HepG2 (cell line): Measurements from ENCODE around the gene MIEF1. TPM values are rescaled to one million over a fixed set of nuclear protein-coding genes. Genes with fewer than 3 reads are reported as not detected.

Experiments
- CENPX ChIP-seq: sonication (generic); formaldehyde crosslinking; IDR thresholded peaks from 2 replicates; pipeline ENCODE4 v1.9.0; 2021; ENCODE audit warnings: mild to moderate bottlenecking, missing genetic modification reagents, moderate library complexity
- HDAC6 ChIP-seq: fragments of 200-600 bp; sonication (generic); IDR thresholded peaks from 2 replicates; pipeline ENCODE4 v1.7.0; 2017; ENCODE audit warnings: mild to moderate bottlenecking, antibody characterized with exemption, low read length, low read depth
- HNF4G ChIP-seq, 2 experiments: sonication (generic) in 1 of 2; formaldehyde crosslinking in 1 of 2; IDR thresholded peaks; 2 replicates each; pipeline versions ENCODE4 v1.4.0 to v1.6.1; 2011 to 2020; ENCODE audit warnings: borderline replicate concordance in 2 of 2, low read depth in 2 of 2, mild to moderate bottlenecking in 2 of 2, low read length in 1 of 2, missing genetic modification reagents in 1 of 2, moderate library complexity in 1 of 2
- KDM6A ChIP-seq: IDR thresholded peaks from 2 replicates; pipeline ENCODE4 v1.6.1; 2016; ENCODE audit warnings: low read depth
- NAIF1 ChIP-seq: sonication (generic); formaldehyde crosslinking; IDR thresholded peaks from 2 replicates; pipeline ENCODE4 v1.5.0; 2020; ENCODE audit warnings: mild to moderate bottlenecking, missing genetic modification reagents, borderline replicate concordance
- NFRKB ChIP-seq: fragments of 450-650 bp; IDR thresholded peaks from 2 replicates; pipeline ENCODE4 v1.6.1; 2017
- NR2F1 ChIP-seq, 2 experiments: fragments of 450-650 bp in 1 of 2; formaldehyde crosslinking in 1 of 2; IDR thresholded peaks; 2 replicates each; pipeline versions ENCODE4 v1.5.0 to v1.6.1; 2016 to 2020; ENCODE audit warnings: mild to moderate bottlenecking in 1 of 2, missing compliant biosample characterization in 1 of 2, missing genetic modification reagents in 1 of 2, moderate library complexity in 1 of 2
- RFX3 ChIP-seq: IDR thresholded peaks from 2 replicates; pipeline ENCODE4 v1.6.1; 2016; ENCODE audit warnings: missing biosample characterization, missing genetic modification reagents
- SAP130 ChIP-seq: IDR thresholded peaks from 2 replicates; pipeline ENCODE4 v1.6.1; 2016; ENCODE audit warnings: low read depth
- SP2 ChIP-seq: sonication (generic); formaldehyde crosslinking; IDR thresholded peaks from 2 replicates; pipeline ENCODE4 v1.5.1; 2020; ENCODE audit warnings: mild to moderate bottlenecking, missing genetic modification reagents
- TCF7L2 ChIP-seq: IDR thresholded peaks from 2 replicates; pipeline ENCODE4 v1.6.1; 2011; ENCODE audit warnings: mild to moderate bottlenecking, low read depth, low read length, moderate library complexity
- TGIF2 ChIP-seq: IDR thresholded peaks from 2 replicates; pipeline ENCODE4 v1.6.1; 2016; ENCODE audit warnings: control low read depth, missing compliant biosample characterization
- THRA ChIP-seq: sonication (generic); formaldehyde crosslinking; IDR thresholded peaks from 2 replicates; pipeline ENCODE4 v1.4.0; 2020; ENCODE audit warnings: missing genetic modification reagents, borderline replicate concordance
- USF2 ChIP-seq, 2 experiments: sonication (generic) in 1 of 2; formaldehyde crosslinking in 1 of 2; IDR thresholded peaks; 2 replicates each; pipeline versions ENCODE4 v1.5.1 to v1.6.1; 2011 to 2020; ENCODE audit warnings: borderline replicate concordance in 1 of 2, low read depth in 1 of 2, low read length in 1 of 2, mild to moderate bottlenecking in 1 of 2, missing genetic modification reagents in 1 of 2, moderate library complexity in 1 of 2
- ZBTB44 ChIP-seq: sonication (generic); formaldehyde crosslinking; IDR thresholded peaks from 2 replicates; pipeline ENCODE4 v1.4.0; 2020; ENCODE audit warnings: missing genetic modification reagents
- ZBTB7B ChIP-seq: sonication (generic); formaldehyde crosslinking; IDR thresholded peaks from 2 replicates; pipeline ENCODE4 v1.4.0; 2020; ENCODE audit warnings: missing genetic modification reagents
- ZNF205 ChIP-seq: IDR thresholded peaks from 2 replicates; pipeline ENCODE4 v1.6.1; 2018; ENCODE audit warnings: missing biosample characterization, missing genetic modification reagents
- ZNF235 ChIP-seq: sonication (generic); formaldehyde crosslinking; IDR thresholded peaks from 2 replicates; pipeline ENCODE4 v1.8.1; 2023; ENCODE audit warnings: mild to moderate bottlenecking, missing genetic modification reagents, borderline replicate concordance
- ZNF260 ChIP-seq: sonication (generic); formaldehyde crosslinking; IDR thresholded peaks from 2 replicates; pipeline ENCODE4 v1.4.0; 2020; ENCODE audit warnings: missing genetic modification reagents, low read depth, mild to moderate bottlenecking, borderline replicate concordance
- ZNF317 ChIP-seq: sonication (generic); formaldehyde crosslinking; IDR thresholded peaks from 2 replicates; pipeline ENCODE4 v1.5.0; 2020; ENCODE audit warnings: mild to moderate bottlenecking, missing genetic modification reagents
- ZNF451 ChIP-seq: sonication (generic); formaldehyde crosslinking; IDR thresholded peaks from 2 replicates; pipeline ENCODE4 v1.5.0; 2020; ENCODE audit warnings: mild to moderate bottlenecking, missing genetic modification reagents
- ZNF687 ChIP-seq: sonication (generic); formaldehyde crosslinking; IDR thresholded peaks from 2 replicates; pipeline ENCODE4 v1.5.1; 2020; ENCODE audit warnings: mild to moderate bottlenecking, missing genetic modification reagents, moderate library complexity
- polyA plus RNA-seq, 8 experiments: library from polyadenylated mRNA; depleted of rRNA in 3 of 8; stranded (reverse) in 7 of 8; unstranded in 1 of 8; fragments of >200 nt; fragmentation: Illumina TruSeq in 4 of 8; extraction: Trizol in 4 of 8; gene quantifications; 2 replicates each; pipeline versions ENCODE4 v1.2.1 to v1.2.3, GENCODE V29; 2011 to 2016; ENCODE audit warnings: low read depth in 4 of 8, missing spikeins in 1 of 8, mixed read lengths in 1 of 8; ENCODE audit not compliant: insufficient read depth in 1 of 8
- total RNA-seq, 5 experiments: library from RNA; depleted of rRNA; stranded (reverse); fragments of >200 nt; fragmentation: Illumina TruSeq; extraction: Trizol; gene quantifications; 2 replicates each; pipeline ENCODE4 v1.2.3, GENCODE V29; 2016; ENCODE audit warnings: low read depth in 1 of 5

MIEF1 gene
- total and polyA plus RNA-seq, 2 of the 13 experiments (the other 11 are each of a cell fraction or from before 2014, with no cell fraction given) = 21.7 to 34.8 TPM

DNA sequence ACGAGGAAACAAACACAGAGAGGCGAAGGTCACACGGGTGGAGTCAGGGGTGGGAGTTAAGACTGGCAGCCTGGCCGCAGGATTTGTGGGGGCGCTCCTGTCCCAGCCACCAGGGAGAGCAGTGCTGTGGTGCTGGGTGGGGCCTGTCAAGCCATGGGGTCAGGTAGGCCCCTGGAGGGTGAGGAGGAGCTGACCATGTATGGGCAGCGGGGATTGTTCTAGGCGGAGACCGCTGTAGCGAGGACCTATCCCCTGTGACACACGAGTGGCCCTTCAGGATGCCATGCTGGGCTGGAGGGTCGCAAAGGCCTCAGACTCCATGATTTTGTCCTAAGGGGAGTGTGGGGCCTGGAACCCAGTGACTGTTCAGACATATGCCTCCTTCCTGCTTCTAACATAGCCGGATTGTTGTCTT lies 32.0 kb downstream of the MIEF1 start (continued):
- no peak for TF ChIP-seq RFX3 (CRISPR knock-in tag)
- TF ChIP-seq NR2F1 (CRISPR knock-in tag; IDR thresholded peaks at IDR 0.05) = no peak; a peak in 1 of 4 replicates
- TF ChIP-seq USF2 (IDR thresholded peaks at IDR 0.05; ENCODE audit: low read depth, low read length) = no peak
- TF ChIP-seq USF2 (CRISPR knock-in tag; IDR thresholded peaks at IDR 0.05; ENCODE audit: borderline replicate concordance) = peak; percentile 84; the same call in 1 of the 2 replicates
- no peak; the same call in 1 of the 2 replicates for TF ChIP-seq ZNF317 (CRISPR knock-in tag)
- TF ChIP-seq TCF7L2 = no peak
- no peak for TF ChIP-seq ZNF260 (CRISPR knock-in tag)
- no peak for TF ChIP-seq ZNF205 (CRISPR knock-in tag)
- TF ChIP-seq ZNF687 = peak; percentile 82
- TF ChIP-seq ZNF235 (CRISPR knock-in tag) = no peak
- TF ChIP-seq SP2 (CRISPR knock-in tag) = no peak
- no peak for TF ChIP-seq HDAC6
- TF ChIP-seq SAP130 (CRISPR knock-in tag) = 0 out of 2 replicates have a peak, but pooled peaks have one; percentile 54
- no peak for TF ChIP-seq HNF4G (IDR thresholded peaks at IDR 0.05; ENCODE audit: borderline replicate concordance, low read depth, low read length)
- TF ChIP-seq HNF4G (CRISPR knock-in tag; IDR thresholded peaks at IDR 0.05; ENCODE audit: borderline replicate concordance, low read depth) = no peak
- TF ChIP-seq ZNF451 (CRISPR knock-in tag) = no peak
- no peak for TF ChIP-seq TGIF2
- TF ChIP-seq KDM6A (CRISPR knock-in tag) = no peak
- TF ChIP-seq ZBTB44 = no peak
- no peak for TF ChIP-seq CENPX (CRISPR knock-in tag)
- TF ChIP-seq THRA (CRISPR knock-in tag) = no peak
- no peak for TF ChIP-seq NFRKB
- TF ChIP-seq ZBTB7B (CRISPR knock-in tag) = peak; percentile 89
- no peak for TF ChIP-seq NAIF1 (CRISPR knock-in tag)
